Gastroesophageal sphincter (tissue), 4 donors: ENCODE measurements around the gene RALA. TPM values are rescaled to one million over a fixed set of nuclear protein-coding genes. Genes with fewer than 3 reads are reported as not detected.

Source experiments
- ATAC-seq: fragments of 150-250 bp; one replicate; pipeline ENCODE4 v1.9.1; 2016; ENCODE audit warnings: mild to moderate bottlenecking, moderate library complexity
- H3K27ac ChIP-seq, 4 donors: fragments of 200-600 bp; sonication (generic) in 3 of 4; 1 replicate in 3 of 4; 2 replicates in 1 of 4; pipeline ENCODE4 v1.5.1; 2016 to 2019
- H3K27me3 ChIP-seq: fragments of 200-600 bp; sonication (generic); one replicate; pipeline ENCODE4 v1.5.1; 2019
- H3K36me3 ChIP-seq, 2 donors: fragments of 200-600 bp; sonication (generic); one replicate each; pipeline ENCODE4 v1.5.1; 2019; ENCODE audit warnings: control low read depth in 1 of 2
- H3K4me1 ChIP-seq, 3 donors: fragments of 200-600 bp; sonication (generic); 1 replicate in 2 of 3; 2 replicates in 1 of 3; pipeline ENCODE4 v1.5.1; 2016 to 2019; ENCODE audit warnings: control low read depth in 2 of 3
- H3K4me3 ChIP-seq, 2 donors: fragments of 200-600 bp; sonication (generic); one replicate each; pipeline ENCODE4 v1.5.1; 2019; ENCODE audit warnings: mild to moderate bottlenecking in 1 of 2, moderate library complexity in 1 of 2
- H3K9me3 ChIP-seq, 3 donors: fragments of 200-600 bp; sonication (generic); one replicate each; pipeline ENCODE4 v1.5.1; 2017 to 2019; ENCODE audit warnings: control low read depth in 2 of 3
- EP300 ChIP-seq: sonication (generic); formaldehyde crosslinking; IDR thresholded peaks from one replicate; pipeline ENCODE4 v1.6.1; 2017; ENCODE audit warnings: antibody characterized with exemption, mild to moderate bottlenecking
- POLR2A ChIP-seq, 2 donors: fragments of 450-650 bp; IDR thresholded peaks; one replicate each; pipeline ENCODE4 v1.6.1; 2017; ENCODE audit warnings: antibody characterized with exemption in 2 of 2, mild to moderate bottlenecking in 2 of 2, moderate library complexity in 1 of 2
- POLR2AphosphoS5 ChIP-seq: sonication (generic); formaldehyde crosslinking; IDR thresholded peaks from one replicate; pipeline ENCODE4 v1.6.1; 2017; ENCODE audit warnings: antibody characterized with exemption
- WGBS, 2 donors: methylation state at CpG; one replicate each; pipeline ENCODE4 v1.1.5; 2018; ENCODE audit warnings: low coverage in 1 of 2; 5-methylcytosine and 5-hydroxymethylcytosine counted together
- total RNA-seq, 4 donors: library from RNA; depleted of rRNA; stranded (reverse); fragments of >200 nt; gene quantifications; one replicate each; pipeline ENCODE4 v1.1.0, GENCODE V29; 2016
- TF ChIP-seq, protein P1 (sequence below), 4 experiments: fragments of 200-600 bp in 2 of 4; fragments of 450-650 bp in 2 of 4; sonication (generic) in 1 of 4; IDR thresholded peaks; one replicate each; pipeline ENCODE4 v1.5.1; 2017 to 2019; ENCODE audit warnings: antibody characterized with exemption in 4 of 4, mild to moderate bottlenecking in 2 of 4, moderate library complexity in 2 of 4

Gene RALA, protein sequence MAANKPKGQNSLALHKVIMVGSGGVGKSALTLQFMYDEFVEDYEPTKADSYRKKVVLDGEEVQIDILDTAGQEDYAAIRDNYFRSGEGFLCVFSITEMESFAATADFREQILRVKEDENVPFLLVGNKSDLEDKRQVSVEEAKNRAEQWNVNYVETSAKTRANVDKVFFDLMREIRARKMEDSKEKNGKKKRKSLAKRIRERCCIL
- 10 to 100 TPM; 16.6 to 30.7 (median 21.0) TPM for total RNA-seq

DNA sequence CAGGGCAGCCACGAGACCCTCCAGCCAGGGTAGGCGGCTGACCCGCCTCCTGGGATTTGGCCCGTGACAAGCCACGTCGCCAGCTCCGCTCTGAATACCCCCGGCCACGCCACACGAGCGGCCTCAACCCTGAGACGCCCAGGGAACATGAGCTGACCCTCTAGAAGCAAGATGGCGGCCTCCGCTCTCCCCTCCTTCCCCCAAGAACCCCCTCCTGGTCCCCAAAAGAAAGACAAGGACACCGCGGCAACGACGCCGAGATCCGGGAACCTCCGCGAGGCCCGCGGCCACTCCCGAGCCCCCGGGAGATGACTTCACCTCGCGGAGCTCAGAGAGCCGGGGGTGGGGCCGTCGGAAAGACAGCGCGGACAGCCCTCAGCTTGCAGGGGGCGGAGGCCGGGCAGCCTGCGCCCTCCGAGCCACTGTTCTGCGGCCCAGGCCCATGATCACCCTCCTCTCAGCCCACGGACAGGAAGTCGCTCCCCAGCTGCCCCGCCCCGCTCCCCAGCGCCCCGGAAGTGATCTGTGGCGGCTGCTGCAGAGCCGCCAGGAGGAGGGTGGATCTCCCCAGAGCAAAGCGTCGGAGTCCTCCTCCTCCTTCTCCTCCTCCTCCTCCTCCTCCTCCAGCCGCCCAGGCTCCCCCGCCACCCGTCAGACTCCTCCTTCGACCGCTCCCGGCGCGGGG, at the start of gene RALA:
TSS of gene RALA (plus strand) at position 526 of the 685 bp plus-strand sequence. CDS start 63,096 bp downstream, outside the sequence.
- no peaks in the 10 kb centered on the region for H3K9me3 ChIP-seq
- peak; percentile 97 for ATAC-seq
- peaks cover 0 to 53% (median 9%) of the 10 kb centered on the region in 3 donors for H3K4me1 ChIP-seq
- H3K4me3 ChIP-seq = peak within 1 kb of the TSS; percentile 81 to 89
- no peaks in the 10 kb centered on the region for H3K36me3 ChIP-seq
- H3K27me3 ChIP-seq = no peaks in the 10 kb centered on the region
- TF ChIP-seq, protein P1, sequence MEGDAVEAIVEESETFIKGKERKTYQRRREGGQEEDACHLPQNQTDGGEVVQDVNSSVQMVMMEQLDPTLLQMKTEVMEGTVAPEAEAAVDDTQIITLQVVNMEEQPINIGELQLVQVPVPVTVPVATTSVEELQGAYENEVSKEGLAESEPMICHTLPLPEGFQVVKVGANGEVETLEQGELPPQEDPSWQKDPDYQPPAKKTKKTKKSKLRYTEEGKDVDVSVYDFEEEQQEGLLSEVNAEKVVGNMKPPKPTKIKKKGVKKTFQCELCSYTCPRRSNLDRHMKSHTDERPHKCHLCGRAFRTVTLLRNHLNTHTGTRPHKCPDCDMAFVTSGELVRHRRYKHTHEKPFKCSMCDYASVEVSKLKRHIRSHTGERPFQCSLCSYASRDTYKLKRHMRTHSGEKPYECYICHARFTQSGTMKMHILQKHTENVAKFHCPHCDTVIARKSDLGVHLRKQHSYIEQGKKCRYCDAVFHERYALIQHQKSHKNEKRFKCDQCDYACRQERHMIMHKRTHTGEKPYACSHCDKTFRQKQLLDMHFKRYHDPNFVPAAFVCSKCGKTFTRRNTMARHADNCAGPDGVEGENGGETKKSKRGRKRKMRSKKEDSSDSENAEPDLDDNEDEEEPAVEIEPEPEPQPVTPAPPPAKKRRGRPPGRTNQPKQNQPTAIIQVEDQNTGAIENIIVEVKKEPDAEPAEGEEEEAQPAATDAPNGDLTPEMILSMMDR (IDR thresholded peaks at IDR 0.05) = no peak
- TF ChIP-seq POLR2A (IDR thresholded peaks at IDR 0.05) (peak; percentile 57 to 58), POLR2AphosphoS5 (peak; percentile 67), EP300 (no peak)
- peak within 1 kb of the TSS; percentile 58 to 92 (median 89) for H3K27ac ChIP-seq
- 0% methylated on average over 18 of the region's 56 CpGs; no CpG with 5 or more reads in 1 of the 2 donors for WGBS, 2 donors

DNA sequence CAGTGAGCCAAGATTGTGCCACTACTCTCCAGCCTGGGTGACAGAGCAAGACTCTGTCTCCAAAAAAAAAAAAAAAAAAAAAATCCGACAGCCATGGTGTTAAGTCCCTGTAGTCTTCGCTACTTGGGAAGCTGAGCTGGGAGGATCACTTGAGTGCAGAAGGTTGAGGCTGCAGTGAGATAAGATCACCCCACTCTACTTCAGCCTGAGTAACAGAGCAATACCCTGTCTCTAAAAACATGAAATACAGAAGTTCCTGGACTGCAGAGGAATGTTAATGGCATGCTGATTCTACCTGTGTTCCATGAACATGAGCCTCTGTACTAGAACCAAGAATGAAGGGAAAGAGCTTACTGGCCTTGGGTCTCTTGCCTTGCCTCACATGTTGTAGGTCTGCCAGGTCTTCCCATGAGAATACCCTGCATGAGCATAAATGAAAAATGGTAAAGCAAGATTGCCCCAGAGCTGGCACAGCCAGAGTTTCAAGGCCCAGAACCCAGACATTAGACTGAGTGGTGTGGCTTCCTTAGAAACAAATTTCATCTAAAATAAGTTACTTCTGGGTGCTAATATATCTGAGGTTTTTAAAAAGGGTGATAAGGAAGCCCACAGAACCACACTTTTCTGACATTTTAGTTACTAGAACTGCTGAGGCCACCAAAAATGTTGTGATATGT, 48.6 kb upstream of the RALA start:
- H3K4me3 ChIP-seq = no peak overlapping the region
- H3K27me3 ChIP-seq = no peaks in the 10 kb centered on the region
- TF ChIP-seq EP300 (no peak), POLR2AphosphoS5 (no peak), POLR2A (IDR thresholded peaks at IDR 0.05) (no peak)
- TF ChIP-seq, protein P1 (IDR thresholded peaks at IDR 0.05) = no peak
- ATAC-seq = no peak
- WGBS, 2 donors = 90 to 93% methylated on average over 2 of the region's 2 CpGs
- H3K36me3 ChIP-seq = peaks cover 0 to 76% of the 10 kb centered on the region in 2 donors
- no peaks in the 10 kb centered on the region for H3K4me1 ChIP-seq
- H3K9me3 ChIP-seq = no peaks in the 10 kb centered on the region
- no peak overlapping the region for H3K27ac ChIP-seq

DNA sequence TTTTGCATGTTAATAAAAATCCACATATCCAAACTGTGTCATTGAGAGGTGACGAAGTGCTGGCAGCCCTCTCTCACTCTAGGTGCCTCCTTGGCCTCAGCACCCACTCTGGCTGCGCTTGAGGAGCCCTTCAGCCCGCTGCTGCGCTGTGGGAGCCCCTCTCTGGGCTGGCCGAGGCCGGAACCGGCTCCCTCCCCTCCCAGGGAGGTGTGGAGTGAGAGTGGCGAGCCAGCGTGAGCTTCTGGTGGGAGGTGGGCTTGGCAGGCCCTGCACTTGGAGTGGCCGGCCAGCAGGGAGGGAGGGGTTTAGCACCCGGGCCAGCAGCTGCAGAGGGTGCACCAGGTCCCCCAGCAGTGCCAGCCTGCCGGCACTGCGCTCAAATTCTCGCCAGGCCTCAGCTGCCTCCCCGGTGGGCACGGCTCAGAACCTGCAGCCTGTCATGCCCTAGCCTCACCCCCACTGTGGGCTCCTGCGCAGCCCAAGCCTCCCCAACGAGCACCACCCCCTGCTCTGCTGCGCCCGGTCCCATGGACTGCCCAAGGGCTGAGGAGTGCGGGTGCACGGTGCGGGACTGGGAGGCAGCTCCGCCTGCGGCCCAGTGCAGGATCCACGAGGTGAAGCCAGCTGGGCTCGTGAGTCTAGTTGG, 46.0 kb upstream of the RALA start:
- 95% methylated on average over 3 of the region's 27 CpGs; no CpG with 5 or more reads in 1 of the 2 donors for WGBS, 2 donors
- no peak for TF ChIP-seq POLR2A (IDR thresholded peaks at IDR 0.05)
- TF ChIP-seq, protein P1 (IDR thresholded peaks at IDR 0.05) = no peak
- TF ChIP-seq POLR2AphosphoS5 = no peak
- TF ChIP-seq EP300 = no peak
- no peaks in the 10 kb centered on the region for H3K27me3 ChIP-seq
- no peak overlapping the region for H3K27ac ChIP-seq
- H3K9me3 ChIP-seq = no peaks in the 10 kb centered on the region
- no peak for ATAC-seq
- peaks cover 0 to 52% of the 10 kb centered on the region in 2 donors for H3K36me3 ChIP-seq
- no peaks in the 10 kb centered on the region for H3K4me1 ChIP-seq
- H3K4me3 ChIP-seq = no peak overlapping the region

DNA sequence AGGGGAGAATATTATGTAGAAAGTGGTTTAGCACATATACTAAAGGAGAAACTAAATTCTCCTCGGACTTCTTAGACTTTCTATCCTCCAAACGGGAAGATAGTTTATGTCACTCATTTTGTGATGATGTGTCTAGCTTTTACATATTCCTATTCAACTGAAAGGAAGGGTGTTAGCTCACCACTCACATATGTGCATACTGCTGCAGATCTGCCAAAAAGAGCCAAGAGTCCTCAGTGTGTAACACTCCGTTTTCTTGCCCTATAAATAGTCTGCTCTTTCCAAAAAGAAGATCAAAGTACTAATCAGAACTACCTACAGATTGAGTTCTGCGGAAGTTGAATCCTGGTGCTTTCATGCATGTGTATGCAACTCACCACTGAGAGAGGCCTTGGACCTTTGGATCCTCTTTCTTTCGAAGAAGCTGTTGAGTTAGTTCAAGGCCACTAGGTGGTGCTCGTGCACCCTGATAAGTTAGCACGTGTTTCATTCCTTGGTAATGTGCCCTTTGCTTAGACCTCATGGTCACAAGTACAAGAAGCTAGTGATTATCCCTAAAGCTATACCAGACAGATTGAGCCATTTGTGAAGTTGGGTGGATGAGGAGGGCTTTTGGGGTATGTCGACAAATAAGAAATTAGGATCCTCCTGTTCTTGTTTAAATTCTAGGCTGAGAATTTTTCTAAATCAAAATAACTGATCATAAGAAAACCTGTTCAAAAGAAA, 43.1 kb upstream of the RALA start:
- Histone ChIP-seq H3K4me1 (no peaks in the 10 kb centered on the region), H3K36me3 (peaks cover 0 to 25% of the 10 kb centered on the region in 2 donors), H3K27ac (no peak overlapping the region), H3K9me3 (no peaks in the 10 kb centered on the region), H3K4me3 (no peak overlapping the region), H3K27me3 (no peaks in the 10 kb centered on the region)
- peak; percentile 83 for ATAC-seq
- TF ChIP-seq, protein P1 (IDR thresholded peaks at IDR 0.05) = peak; percentile 77 to 86 (median 83)
- no peak for TF ChIP-seq POLR2A (IDR thresholded peaks at IDR 0.05)
- TF ChIP-seq POLR2AphosphoS5 = peak; percentile 64
- TF ChIP-seq EP300 = no peak
- 16 to 19% methylated on average over 2 to 8 of the region's 8 CpGs for WGBS, 2 donors
